GM12874 (cell line): ENCODE measurements around the gene TENM3.

Source experiments
- TF ChIP-seq, protein P1 (sequence below): IDR thresholded peaks from 2 replicates; pipeline ENCODE4 v1.5.1; 2011; ENCODE audit warnings: low read depth, mild to moderate bottlenecking, control low read depth, low read length, moderate library complexity; ENCODE audit not compliant: insufficient read depth

The TENM3 gene

DNA sequence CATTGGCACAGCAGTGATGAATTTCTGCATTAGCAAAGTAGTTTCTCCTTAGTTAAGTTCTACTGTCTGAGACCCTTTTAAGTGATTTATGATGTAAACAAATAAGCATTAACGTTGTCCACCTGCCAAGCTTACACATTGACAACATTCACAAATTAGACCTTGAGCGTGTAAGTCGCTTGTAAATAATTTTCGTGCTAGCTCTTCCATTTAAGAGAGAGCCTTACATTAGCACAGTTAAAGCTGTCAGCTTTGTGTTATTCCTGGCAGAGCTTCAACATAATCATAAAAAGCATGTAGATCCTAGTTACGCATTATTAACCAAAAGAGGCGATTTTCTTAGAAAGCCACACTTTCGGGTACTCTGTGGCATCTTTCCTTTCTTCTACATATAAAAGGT, 546.3 kb downstream of the TENM3 start:
- TF ChIP-seq, protein P1, sequence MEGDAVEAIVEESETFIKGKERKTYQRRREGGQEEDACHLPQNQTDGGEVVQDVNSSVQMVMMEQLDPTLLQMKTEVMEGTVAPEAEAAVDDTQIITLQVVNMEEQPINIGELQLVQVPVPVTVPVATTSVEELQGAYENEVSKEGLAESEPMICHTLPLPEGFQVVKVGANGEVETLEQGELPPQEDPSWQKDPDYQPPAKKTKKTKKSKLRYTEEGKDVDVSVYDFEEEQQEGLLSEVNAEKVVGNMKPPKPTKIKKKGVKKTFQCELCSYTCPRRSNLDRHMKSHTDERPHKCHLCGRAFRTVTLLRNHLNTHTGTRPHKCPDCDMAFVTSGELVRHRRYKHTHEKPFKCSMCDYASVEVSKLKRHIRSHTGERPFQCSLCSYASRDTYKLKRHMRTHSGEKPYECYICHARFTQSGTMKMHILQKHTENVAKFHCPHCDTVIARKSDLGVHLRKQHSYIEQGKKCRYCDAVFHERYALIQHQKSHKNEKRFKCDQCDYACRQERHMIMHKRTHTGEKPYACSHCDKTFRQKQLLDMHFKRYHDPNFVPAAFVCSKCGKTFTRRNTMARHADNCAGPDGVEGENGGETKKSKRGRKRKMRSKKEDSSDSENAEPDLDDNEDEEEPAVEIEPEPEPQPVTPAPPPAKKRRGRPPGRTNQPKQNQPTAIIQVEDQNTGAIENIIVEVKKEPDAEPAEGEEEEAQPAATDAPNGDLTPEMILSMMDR = no peak

DNA sequence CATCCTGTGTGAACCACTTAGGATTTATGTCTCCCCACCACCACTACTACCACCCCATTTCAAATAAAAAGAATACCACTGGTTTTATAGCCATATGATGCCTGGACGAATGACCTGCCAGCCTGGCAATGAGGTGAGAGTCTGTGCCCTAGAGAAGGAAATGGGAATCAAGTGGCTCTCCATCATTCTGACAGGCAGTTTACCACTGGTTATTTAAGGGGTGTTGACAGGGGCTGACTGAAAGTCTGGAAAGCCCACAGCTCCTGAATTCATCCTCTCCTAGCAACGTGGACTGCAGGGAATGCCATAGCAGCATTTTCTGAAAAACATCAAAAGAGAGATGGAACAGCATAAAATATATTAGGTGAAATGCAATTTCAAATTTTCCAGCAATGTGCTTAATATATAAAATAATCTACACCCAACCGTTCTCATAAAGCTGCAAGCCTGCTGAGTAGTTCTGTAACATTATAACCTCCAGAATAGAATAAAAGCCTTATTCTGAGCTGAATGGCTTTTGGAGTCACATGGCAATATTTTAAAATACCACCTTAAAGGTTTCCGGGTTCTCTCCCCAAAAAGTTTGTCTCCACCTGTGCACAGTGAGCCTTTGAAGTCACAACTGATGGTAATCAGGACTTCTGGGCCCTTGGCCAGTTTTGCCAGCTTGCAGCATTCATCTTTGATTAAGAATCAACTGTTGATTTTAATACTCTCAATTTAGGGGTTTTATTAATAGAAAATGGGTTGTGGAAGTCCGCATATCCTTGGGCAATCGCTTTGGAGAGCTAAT, 552.4 kb downstream of the TENM3 start:
- TF ChIP-seq, protein P1 = no peak

DNA sequence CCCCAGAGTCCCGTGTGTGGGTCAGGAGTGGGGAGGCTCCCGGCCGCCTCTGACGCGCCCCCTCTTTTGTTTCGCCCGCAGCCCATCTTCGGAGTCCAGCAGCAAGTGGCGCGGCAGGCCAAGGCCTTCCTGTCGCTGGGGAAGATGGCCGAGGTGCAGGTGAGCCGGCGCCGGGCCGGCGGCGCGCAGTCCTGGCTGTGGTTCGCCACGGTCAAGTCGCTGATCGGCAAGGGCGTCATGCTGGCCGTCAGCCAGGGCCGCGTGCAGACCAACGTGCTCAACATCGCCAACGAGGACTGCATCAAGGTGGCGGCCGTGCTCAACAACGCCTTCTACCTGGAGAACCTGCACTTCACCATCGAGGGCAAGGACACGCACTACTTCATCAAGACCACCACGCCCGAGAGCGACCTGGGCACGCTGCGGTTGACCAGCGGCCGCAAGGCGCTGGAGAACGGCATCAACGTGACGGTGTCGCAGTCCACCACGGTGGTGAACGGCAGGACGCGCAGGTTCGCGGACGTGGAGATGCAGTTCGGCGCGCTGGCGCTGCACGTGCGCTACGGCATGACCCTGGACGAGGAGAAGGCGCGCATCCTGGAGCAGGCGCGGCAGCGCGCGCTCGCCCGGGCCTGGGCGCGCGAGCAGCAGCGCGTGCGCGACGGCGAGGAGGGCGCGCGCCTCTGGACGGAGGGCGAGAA, 556.5 kb downstream of the TENM3 start:
- TF ChIP-seq, protein P1 = no peak

DNA sequence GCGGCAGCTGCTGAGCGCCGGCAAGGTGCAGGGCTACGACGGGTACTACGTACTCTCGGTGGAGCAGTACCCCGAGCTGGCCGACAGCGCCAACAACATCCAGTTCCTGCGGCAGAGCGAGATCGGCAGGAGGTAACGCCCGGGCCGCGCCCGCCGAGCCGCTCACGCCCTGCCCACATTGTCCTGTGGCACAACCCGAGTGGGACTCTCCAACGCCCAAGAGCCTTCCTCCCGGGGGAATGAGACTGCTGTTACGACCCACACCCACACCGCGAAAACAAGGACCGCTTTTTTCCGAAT, 557.0 kb downstream of the TENM3 start:
- TF ChIP-seq, protein P1 = no peak

DNA sequence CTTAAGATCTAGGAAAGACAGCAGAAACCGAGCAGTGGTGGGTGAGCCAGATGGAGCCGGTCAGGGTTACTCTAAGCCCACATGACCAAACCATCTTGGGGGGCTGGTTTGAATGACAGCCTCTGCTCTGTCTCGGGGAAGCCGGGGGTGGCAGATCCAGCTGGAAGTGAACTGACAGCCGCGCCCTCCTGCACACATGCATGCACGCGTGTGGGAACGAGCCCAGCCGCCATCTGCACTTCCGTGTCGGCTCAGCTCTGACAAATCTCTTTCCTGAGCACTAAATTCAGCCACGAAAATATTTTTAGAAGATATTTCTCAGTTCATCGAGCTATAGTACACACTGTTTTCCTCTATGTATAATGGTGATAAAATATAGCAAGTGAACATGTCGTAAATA, 558.4 kb downstream of the TENM3 start:
- TF ChIP-seq, protein P1 = no peak

DNA sequence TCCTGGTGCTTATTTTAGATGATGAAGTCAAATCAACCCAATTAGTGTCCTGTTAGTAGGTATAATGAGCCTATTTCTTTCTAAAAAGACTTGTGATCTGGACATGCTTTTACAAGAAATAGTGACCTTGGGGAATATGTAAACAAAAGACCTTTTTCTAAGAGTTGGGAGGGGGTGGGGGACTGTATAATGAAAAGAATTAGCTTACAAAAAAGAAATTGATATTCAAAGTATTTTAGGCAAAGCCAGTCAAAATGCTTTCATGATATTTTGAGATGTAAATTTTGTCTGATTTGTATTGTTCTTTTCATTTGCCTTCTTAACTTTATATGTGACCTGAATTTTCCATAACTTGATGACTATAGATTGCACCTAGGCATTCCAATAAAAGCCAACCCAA, 559.4 kb downstream of the TENM3 start:
- TF ChIP-seq, protein P1 = no peak

DNA sequence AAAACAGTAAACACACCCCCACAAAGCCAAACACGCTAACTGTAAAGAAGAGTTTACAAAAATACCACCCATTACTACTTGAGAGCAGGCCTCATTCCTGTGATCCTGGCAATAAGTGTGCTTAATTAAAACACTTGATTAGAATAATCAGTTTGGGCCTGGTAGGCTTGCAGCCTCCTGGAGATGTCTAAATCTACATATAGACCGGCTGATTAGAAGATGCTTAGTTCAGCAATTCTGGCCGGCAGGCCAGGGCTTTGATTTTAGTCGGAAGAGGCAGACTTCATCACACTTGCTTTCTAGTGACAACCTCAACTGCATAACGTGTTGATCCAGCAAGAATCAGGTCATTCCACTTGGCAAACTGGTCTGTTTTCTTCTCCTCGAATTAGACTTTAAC, 560.0 kb downstream of the TENM3 start:
- TF ChIP-seq, protein P1 = no peak
